DMS53 treated with DMSO at 0.1 percent for 48 hours (cell line): ENCODE measurements around the gene SMIM45.

ENCODE experiments used
- DNase-seq: peaks from one replicate; lab custom pipeline; 2025; ENCODE audit not compliant: unreplicated experiment; lab: John Stamatoyannopoulos, UW

The SMIM45 gene

GRCh38 chr22:41951898-41952474 lies at the start of gene SMIM45:
SMIM45 (plus strand) TSS chr22:41952150.
- DNase-seq, result no peak

GRCh38 chr22:41902932-41903421 lies 49.0 kb upstream of the SMIM45 start:
- no peak for DNase-seq

GRCh38 chr22:41904450-41905410 lies 47.2 kb upstream of the SMIM45 start:
- no peak for DNase-seq

- DNase-seq, result no peak
Observed at GRCh38 chr22:41905411-41906202, 46.3 kb upstream of the SMIM45 start.

- no peak for DNase-seq
Observed at GRCh38 chr22:41906822-41907221, 45.1 kb upstream of the SMIM45 start.

- DNase-seq, result no peak
Observed at GRCh38 chr22:41907436-41908401, 44.2 kb upstream of the SMIM45 start.

- DNase-seq, result no peak
Observed at GRCh38 chr22:41908411-41909309, 43.3 kb upstream of the SMIM45 start.

GRCh38 chr22:41909310-41910049 lies 42.5 kb upstream of the SMIM45 start:
- DNase-seq, result peak; percentile 19

- DNase-seq, result no peak
Observed at GRCh38 chr22:41910050-41911000, 41.6 kb upstream of the SMIM45 start.

- no peak for DNase-seq
Observed at GRCh38 chr22:41911001-41911611, 40.8 kb upstream of the SMIM45 start.

GRCh38 chr22:41912338-41913039 lies 39.5 kb upstream of the SMIM45 start:
- DNase-seq, result no peak

GRCh38 chr22:41913040-41913719 lies 38.8 kb upstream of the SMIM45 start:
- no peak for DNase-seq

- no peak for DNase-seq
Observed at GRCh38 chr22:41913842-41914534, 38.0 kb upstream of the SMIM45 start.

- DNase-seq, result no peak
Observed at GRCh38 chr22:41914611-41915034, 37.3 kb upstream of the SMIM45 start.
